ENCODE measurements around the gene NRROS.

The NRROS gene

GRCh38 chr3:196699749-196700148 lies 60.3 kb downstream of the NRROS start:
- no peak overlapping the region for H3K27ac ChIP-seq (ENCODE audit: low read length)
- H3F3A ChIP-seq (ENCODE audit: insufficient read depth, low read length): no peaks in the 10 kb centered on the region
- H3K4me1 ChIP-seq (ENCODE audit: low read length): no peaks in the 10 kb centered on the region
- no peak overlapping the region for H3K4me3 ChIP-seq (ENCODE audit: low read length)
- no peaks in the 10 kb centered on the region for H3K9me2 ChIP-seq (replicated peaks; ENCODE audit: insufficient read depth, low read length)
- no peaks in the 10 kb centered on the region for H3K27me3 ChIP-seq (replicated peaks; ENCODE audit: insufficient read depth, low read length)
- H3K79me2 ChIP-seq (ENCODE audit: low read length): no peaks in the 10 kb centered on the region
- no peak for DNase-seq
- no peak overlapping the region for H3K9ac ChIP-seq (ENCODE audit: low read length)
- no peaks in the 10 kb centered on the region for H3K36me3 ChIP-seq (replicated peaks; ENCODE audit: insufficient read depth, low read length)
- no peak overlapping the region for H3K4me2 ChIP-seq (ENCODE audit: low read depth, low read length)
- H4K20me1 ChIP-seq (ENCODE audit: insufficient read depth, low read length): no peaks in the 10 kb centered on the region
- TF ChIP-seq EZH2 (optimal IDR thresholded peaks at IDR 0.05; ENCODE audit: low read depth, low read length): no peak
- no peak for TF ChIP-seq CTCF (IDR thresholded peaks at IDR 0.05; ENCODE audit: low read length)
- TF ChIP-seq EZH2phosphoT487 (IDR thresholded peaks at IDR 0.05; ENCODE audit: low read length): no peak
- H3K9me3 ChIP-seq (replicated peaks; ENCODE audit: insufficient read depth, low read length): no peaks in the 10 kb centered on the region
- H2AFZ ChIP-seq (ENCODE audit: low read length): no peak overlapping the region

- Histone ChIP-seq H2AFZ (ENCODE audit: low read length) (no peak overlapping the region), H3K27me3 (replicated peaks; ENCODE audit: insufficient read depth, low read length) (no peaks in the 10 kb centered on the region), H4K20me1 (ENCODE audit: insufficient read depth, low read length) (no peaks in the 10 kb centered on the region), H3K79me2 (ENCODE audit: low read length) (no peaks in the 10 kb centered on the region), H3F3A (ENCODE audit: insufficient read depth, low read length) (no peaks in the 10 kb centered on the region), H3K36me3 (replicated peaks; ENCODE audit: insufficient read depth, low read length) (no peaks in the 10 kb centered on the region), H3K4me2 (ENCODE audit: low read depth, low read length) (no peak overlapping the region), H3K9me3 (replicated peaks; ENCODE audit: insufficient read depth, low read length) (no peaks in the 10 kb centered on the region), H3K9ac (ENCODE audit: low read length) (no peak overlapping the region), H3K9me2 (replicated peaks; ENCODE audit: insufficient read depth, low read length) (no peaks in the 10 kb centered on the region), H3K4me1 (ENCODE audit: low read length) (no peaks in the 10 kb centered on the region), H3K4me3 (ENCODE audit: low read length) (no peak overlapping the region), H3K27ac (ENCODE audit: low read length) (no peak overlapping the region)
- TF ChIP-seq CTCF (IDR thresholded peaks at IDR 0.05; ENCODE audit: low read length): no peak
- no peak for TF ChIP-seq EZH2 (optimal IDR thresholded peaks at IDR 0.05; ENCODE audit: low read depth, low read length)
- no peak for TF ChIP-seq EZH2phosphoT487 (IDR thresholded peaks at IDR 0.05; ENCODE audit: low read length)
- DNase-seq: no peak
These were observed 61.3 kb downstream of the NRROS start for GRCh38 chr3:196700801-196701200.

- Histone ChIP-seq H3K4me1 (ENCODE audit: low read length) (no peaks in the 10 kb centered on the region), H3K9me3 (replicated peaks; ENCODE audit: insufficient read depth, low read length) (no peaks in the 10 kb centered on the region), H3F3A (ENCODE audit: insufficient read depth, low read length) (peaks cover 5% of the 10 kb centered on the region), H2AFZ (ENCODE audit: low read length) (no peak overlapping the region), H3K4me2 (ENCODE audit: low read depth, low read length) (no peak overlapping the region), H3K27me3 (replicated peaks; ENCODE audit: insufficient read depth, low read length) (no peaks in the 10 kb centered on the region), H3K9me2 (replicated peaks; ENCODE audit: insufficient read depth, low read length) (no peaks in the 10 kb centered on the region), H3K36me3 (replicated peaks; ENCODE audit: insufficient read depth, low read length) (no peaks in the 10 kb centered on the region), H4K20me1 (ENCODE audit: insufficient read depth, low read length) (no peaks in the 10 kb centered on the region), H3K4me3 (ENCODE audit: low read length) (no peak overlapping the region), H3K9ac (ENCODE audit: low read length) (no peak overlapping the region), H3K79me2 (ENCODE audit: low read length) (no peaks in the 10 kb centered on the region), H3K27ac (ENCODE audit: low read length) (no peak overlapping the region)
- TF ChIP-seq EZH2phosphoT487 (IDR thresholded peaks at IDR 0.05; ENCODE audit: low read length) (no peak), EZH2 (optimal IDR thresholded peaks at IDR 0.05; ENCODE audit: low read depth, low read length) (no peak), CTCF (IDR thresholded peaks at IDR 0.05; ENCODE audit: low read length) (no peak)
- DNase-seq: no peak
These were observed 66.8 kb downstream of the NRROS start for GRCh38 chr3:196706327-196706726.

All from MM.1S (cell line).